K562 (cell line): Measurements from ENCODE around the gene PSMG3.

Experiments used
- BCL6 ChIP-seq: fragments of 250-450 bp; sonication (Bioruptor Pico); IDR thresholded peaks from 2 replicates; pipeline ENCODE4 v1.4.0; 2020
- GATAD2B ChIP-seq: fragments of 450-650 bp; IDR thresholded peaks from 2 replicates; pipeline ENCODE4 v1.6.1; 2017; ENCODE audit warnings: mild to moderate bottlenecking, borderline replicate concordance
- POLR2A ChIP-seq: fragments of 450-650 bp; conservative IDR thresholded peaks from 2 replicates; pipeline ENCODE4 v1.6.1; 2016
- POLR2AphosphoS5 ChIP-seq: IDR thresholded peaks from 2 replicates; pipeline ENCODE4 v1.6.1; 2011; ENCODE audit warnings: mild to moderate bottlenecking, low read depth, low read length, moderate library complexity; ENCODE audit not compliant: control insufficient read depth, insufficient read depth
- PTTG1 ChIP-seq: fragments of 450-650 bp; IDR thresholded peaks from 2 replicates; pipeline ENCODE4 v1.6.1; 2016; ENCODE audit warnings: low read depth, mild to moderate bottlenecking, missing genetic modification characterization, missing compliant biosample characterization
- ZBTB8A ChIP-seq: fragments of 450-650 bp; IDR thresholded peaks from 2 replicates; pipeline ENCODE4 v1.6.1; 2018; ENCODE audit warnings: mild to moderate bottlenecking, moderate library complexity; ENCODE audit not compliant: partially characterized antibody
- ZNF124 ChIP-seq: sonication (generic); formaldehyde crosslinking; IDR thresholded peaks from 2 replicates; pipeline ENCODE4 v1.8.1; 2022; ENCODE audit warnings: missing genetic modification reagents
- ZNF76 ChIP-seq: fragments of 250-450 bp; sonication (Bioruptor Pico); IDR thresholded peaks from 2 replicates; pipeline ENCODE4 v1.4.0; 2020; ENCODE audit warnings: mild to moderate bottlenecking, moderate library complexity, borderline replicate concordance
- TF ChIP-seq, protein P1 (sequence below), 2 experiments: fragments of 450-650 bp in 1 of 2; IDR thresholded peaks; 2 replicates each; pipeline ENCODE4 v1.6.1; 2011 to 2017; ENCODE audit warnings: low read depth in 2 of 2, antibody characterized with exemption in 1 of 2, borderline replicate concordance in 1 of 2, low read length in 1 of 2, mild to moderate bottlenecking in 1 of 2, mixed read lengths in 1 of 2; ENCODE audit not compliant: control insufficient read depth in 1 of 2
- TF ChIP-seq, protein P2 (sequence below), 2 experiments: fragments of 450-650 bp; IDR thresholded peaks; 2 replicates each; pipeline ENCODE4 v1.6.1; 2016
- TF ChIP-seq, protein P3 (sequence below), 3 experiments: IDR thresholded peaks in 2 of 3; conservative IDR thresholded peaks in 1 of 3; 2 replicates each; pipeline ENCODE4 v1.5.1; 2011 to 2012; ENCODE audit warnings: low read length in 3 of 3, mild to moderate bottlenecking in 3 of 3, control low read depth in 2 of 3, improper control_type of control experiment in 1 of 3, inconsistent platforms in 1 of 3, low read depth in 1 of 3, mixed read lengths in 1 of 3, moderate library complexity in 1 of 3; ENCODE audit not compliant: insufficient read depth in 2 of 3
- TF ChIP-seq, protein P4 (sequence below): sonication (generic); formaldehyde crosslinking; IDR thresholded peaks from 2 replicates; pipeline ENCODE4 v1.9.0; 2022; ENCODE audit warnings: mild to moderate bottlenecking, missing genetic modification reagents

DNA sequence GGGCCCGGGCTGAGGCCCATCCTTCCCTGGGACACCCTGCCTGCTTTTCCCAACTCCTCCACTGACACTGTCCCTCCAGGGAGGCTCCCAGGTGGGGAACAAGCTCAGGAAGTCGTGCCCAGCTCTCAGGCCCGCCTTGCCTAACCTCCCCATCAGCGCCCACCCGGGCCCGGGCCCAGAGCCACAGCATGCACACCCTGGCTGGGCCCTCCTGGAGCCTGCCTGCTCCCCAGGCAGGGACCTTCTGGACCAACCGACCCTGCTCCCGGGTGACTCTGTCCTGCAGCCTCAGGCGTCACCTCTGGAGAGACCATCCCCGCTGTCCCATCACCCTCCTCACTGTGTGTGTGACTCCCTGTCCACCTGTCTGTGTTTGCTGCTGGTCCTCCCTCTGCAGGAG is 12.1 kb downstream of the PSMG3 start:
- TF ChIP-seq ZNF76 (CRISPR knock-in tag) (no peak), ZNF124 (CRISPR knock-in tag) (no peak), PTTG1 (no peak), ZBTB8A (no peak), POLR2A (no peak), GATAD2B (no peak), POLR2AphosphoS5 (no peak), BCL6 (CRISPR knock-in tag) (no peak)
- TF ChIP-seq, protein P1, sequence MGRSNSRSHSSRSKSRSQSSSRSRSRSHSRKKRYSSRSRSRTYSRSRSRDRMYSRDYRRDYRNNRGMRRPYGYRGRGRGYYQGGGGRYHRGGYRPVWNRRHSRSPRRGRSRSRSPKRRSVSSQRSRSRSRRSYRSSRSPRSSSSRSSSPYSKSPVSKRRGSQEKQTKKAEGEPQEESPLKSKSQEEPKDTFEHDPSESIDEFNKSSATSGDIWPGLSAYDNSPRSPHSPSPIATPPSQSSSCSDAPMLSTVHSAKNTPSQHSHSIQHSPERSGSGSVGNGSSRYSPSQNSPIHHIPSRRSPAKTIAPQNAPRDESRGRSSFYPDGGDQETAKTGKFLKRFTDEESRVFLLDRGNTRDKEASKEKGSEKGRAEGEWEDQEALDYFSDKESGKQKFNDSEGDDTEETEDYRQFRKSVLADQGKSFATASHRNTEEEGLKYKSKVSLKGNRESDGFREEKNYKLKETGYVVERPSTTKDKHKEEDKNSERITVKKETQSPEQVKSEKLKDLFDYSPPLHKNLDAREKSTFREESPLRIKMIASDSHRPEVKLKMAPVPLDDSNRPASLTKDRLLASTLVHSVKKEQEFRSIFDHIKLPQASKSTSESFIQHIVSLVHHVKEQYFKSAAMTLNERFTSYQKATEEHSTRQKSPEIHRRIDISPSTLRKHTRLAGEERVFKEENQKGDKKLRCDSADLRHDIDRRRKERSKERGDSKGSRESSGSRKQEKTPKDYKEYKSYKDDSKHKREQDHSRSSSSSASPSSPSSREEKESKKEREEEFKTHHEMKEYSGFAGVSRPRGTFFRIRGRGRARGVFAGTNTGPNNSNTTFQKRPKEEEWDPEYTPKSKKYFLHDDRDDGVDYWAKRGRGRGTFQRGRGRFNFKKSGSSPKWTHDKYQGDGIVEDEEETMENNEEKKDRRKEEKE (IDR thresholded peaks at IDR 0.05; ENCODE audit: borderline replicate concordance in 1 of 2, control insufficient read depth in 1 of 2, low read depth in 2 of 2, low read length in 1 of 2) = no peak
- TF ChIP-seq, protein P2, sequence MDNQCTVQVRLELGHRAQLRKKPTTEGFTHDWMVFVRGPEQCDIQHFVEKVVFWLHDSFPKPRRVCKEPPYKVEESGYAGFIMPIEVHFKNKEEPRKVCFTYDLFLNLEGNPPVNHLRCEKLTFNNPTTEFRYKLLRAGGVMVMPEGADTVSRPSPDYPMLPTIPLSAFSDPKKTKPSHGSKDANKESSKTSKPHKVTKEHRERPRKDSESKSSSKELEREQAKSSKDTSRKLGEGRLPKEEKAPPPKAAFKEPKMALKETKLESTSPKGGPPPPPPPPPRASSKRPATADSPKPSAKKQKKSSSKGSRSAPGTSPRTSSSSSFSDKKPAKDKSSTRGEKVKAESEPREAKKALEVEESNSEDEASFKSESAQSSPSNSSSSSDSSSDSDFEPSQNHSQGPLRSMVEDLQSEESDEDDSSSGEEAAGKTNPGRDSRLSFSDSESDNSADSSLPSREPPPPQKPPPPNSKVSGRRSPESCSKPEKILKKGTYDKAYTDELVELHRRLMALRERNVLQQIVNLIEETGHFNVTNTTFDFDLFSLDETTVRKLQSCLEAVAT (IDR thresholded peaks at IDR 0.05) = no peak
- TF ChIP-seq, protein P3, sequence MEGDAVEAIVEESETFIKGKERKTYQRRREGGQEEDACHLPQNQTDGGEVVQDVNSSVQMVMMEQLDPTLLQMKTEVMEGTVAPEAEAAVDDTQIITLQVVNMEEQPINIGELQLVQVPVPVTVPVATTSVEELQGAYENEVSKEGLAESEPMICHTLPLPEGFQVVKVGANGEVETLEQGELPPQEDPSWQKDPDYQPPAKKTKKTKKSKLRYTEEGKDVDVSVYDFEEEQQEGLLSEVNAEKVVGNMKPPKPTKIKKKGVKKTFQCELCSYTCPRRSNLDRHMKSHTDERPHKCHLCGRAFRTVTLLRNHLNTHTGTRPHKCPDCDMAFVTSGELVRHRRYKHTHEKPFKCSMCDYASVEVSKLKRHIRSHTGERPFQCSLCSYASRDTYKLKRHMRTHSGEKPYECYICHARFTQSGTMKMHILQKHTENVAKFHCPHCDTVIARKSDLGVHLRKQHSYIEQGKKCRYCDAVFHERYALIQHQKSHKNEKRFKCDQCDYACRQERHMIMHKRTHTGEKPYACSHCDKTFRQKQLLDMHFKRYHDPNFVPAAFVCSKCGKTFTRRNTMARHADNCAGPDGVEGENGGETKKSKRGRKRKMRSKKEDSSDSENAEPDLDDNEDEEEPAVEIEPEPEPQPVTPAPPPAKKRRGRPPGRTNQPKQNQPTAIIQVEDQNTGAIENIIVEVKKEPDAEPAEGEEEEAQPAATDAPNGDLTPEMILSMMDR (IDR thresholded peaks at IDR 0.05 in 2 of 3, conservative IDR thresholded peaks at IDR 0.05 in 1 of 3; ENCODE audit: insufficient read depth in 2 of 3, low read depth in 1 of 3, low read length in 3 of 3) = no peak
- TF ChIP-seq, protein P4, sequence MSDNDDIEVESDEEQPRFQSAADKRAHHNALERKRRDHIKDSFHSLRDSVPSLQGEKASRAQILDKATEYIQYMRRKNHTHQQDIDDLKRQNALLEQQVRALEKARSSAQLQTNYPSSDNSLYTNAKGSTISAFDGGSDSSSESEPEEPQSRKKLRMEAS (CRISPR knock-in tag) = no peak
